Cardiac fibroblast (primary cell): Measurements from ENCODE around the gene ID4.

Source experiments
- DNase-seq, 2 donors: peaks; one replicate each; pipeline versions ENCODE4 v3.0.0 to v3.0.0-alpha.2; 2010; ENCODE audit warnings: low read depth in 2 of 2
- H3K4me3 ChIP-seq, 2 donors: replicated peaks in 1 of 2; 1 replicate in 1 of 2; 2 replicates in 1 of 2; pipeline ENCODE4 v1.5.1; 2011; ENCODE audit warnings: low read depth in 2 of 2, low read length in 2 of 2, mild to moderate bottlenecking in 2 of 2, moderate library complexity in 1 of 2
- TF ChIP-seq, protein P1 (sequence below): IDR thresholded peaks from one replicate; pipeline ENCODE4 v1.5.1; 2011; ENCODE audit warnings: low read depth, mild to moderate bottlenecking, low read length, inconsistent platforms

ID4 gene

DNA sequence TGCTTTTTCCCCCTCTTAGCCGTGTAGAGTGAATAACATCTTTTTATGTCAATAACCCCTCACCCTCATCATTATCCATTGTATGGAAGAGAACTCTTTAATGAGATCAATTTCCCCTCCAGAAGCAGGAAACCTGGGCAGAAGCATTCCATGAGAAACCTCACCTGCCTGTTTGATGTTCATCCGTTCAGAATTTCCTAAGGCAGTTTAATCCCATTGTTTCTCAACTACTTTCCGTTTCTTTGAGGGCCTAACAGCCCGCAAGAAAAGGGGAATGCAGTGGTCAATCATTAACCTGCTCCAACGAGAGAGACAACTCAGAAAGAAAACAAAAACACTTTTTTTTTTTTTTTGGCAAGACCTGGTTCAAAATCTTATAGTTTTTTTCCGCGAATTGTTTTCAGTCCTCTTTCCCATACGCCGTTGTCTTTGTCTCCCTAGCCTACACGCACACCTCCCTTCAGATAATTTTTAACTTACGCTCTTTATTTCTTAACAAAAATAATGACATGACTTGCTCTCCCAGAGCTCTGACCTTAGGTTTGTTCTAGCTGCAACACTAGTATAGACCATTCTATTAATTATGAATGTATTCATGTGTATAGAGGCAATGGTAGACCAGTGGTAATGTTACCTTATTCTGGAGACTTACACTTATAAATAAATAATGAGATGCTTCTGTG lies 25.6 kb upstream of the ID4 start:
- H3K4me3 ChIP-seq, result no peak overlapping the region
- TF ChIP-seq, protein P1, sequence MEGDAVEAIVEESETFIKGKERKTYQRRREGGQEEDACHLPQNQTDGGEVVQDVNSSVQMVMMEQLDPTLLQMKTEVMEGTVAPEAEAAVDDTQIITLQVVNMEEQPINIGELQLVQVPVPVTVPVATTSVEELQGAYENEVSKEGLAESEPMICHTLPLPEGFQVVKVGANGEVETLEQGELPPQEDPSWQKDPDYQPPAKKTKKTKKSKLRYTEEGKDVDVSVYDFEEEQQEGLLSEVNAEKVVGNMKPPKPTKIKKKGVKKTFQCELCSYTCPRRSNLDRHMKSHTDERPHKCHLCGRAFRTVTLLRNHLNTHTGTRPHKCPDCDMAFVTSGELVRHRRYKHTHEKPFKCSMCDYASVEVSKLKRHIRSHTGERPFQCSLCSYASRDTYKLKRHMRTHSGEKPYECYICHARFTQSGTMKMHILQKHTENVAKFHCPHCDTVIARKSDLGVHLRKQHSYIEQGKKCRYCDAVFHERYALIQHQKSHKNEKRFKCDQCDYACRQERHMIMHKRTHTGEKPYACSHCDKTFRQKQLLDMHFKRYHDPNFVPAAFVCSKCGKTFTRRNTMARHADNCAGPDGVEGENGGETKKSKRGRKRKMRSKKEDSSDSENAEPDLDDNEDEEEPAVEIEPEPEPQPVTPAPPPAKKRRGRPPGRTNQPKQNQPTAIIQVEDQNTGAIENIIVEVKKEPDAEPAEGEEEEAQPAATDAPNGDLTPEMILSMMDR, result no peak
- DNase-seq, result no peak

GRCh38 chr6:19812512-19813119 lies 24.6 kb upstream of the ID4 start:
- DNase-seq, result peak; percentile 70 to 86

DNA sequence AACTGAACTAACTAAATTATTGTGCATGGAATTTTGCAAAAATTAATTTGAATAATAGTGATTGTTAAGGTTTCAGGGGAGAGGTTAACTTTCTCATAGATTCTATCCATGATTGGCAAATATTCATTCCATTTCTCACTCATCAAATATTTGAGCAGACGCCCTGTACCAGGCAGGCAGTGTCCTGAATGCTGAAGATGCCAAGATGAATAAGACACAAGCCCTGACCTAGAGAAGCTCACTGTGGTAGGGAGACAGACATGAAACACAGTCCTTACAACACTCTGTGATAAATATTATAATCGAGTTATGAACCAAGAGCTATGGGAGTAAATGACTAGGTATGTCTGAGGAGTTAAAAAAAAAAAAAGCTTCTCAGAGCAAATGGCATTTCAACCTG lies 18.4 kb upstream of the ID4 start:
- H3K4me3 ChIP-seq, result no peak overlapping the region
- TF ChIP-seq, protein P1, result no peak
- no peak for DNase-seq

More at GRCh38 chr6:19812512-19813119, 24.6 kb upstream of the ID4 start:
- H3K4me3 ChIP-seq, result no peak overlapping the region
- TF ChIP-seq, protein P1, result peak; percentile 73

DNA sequence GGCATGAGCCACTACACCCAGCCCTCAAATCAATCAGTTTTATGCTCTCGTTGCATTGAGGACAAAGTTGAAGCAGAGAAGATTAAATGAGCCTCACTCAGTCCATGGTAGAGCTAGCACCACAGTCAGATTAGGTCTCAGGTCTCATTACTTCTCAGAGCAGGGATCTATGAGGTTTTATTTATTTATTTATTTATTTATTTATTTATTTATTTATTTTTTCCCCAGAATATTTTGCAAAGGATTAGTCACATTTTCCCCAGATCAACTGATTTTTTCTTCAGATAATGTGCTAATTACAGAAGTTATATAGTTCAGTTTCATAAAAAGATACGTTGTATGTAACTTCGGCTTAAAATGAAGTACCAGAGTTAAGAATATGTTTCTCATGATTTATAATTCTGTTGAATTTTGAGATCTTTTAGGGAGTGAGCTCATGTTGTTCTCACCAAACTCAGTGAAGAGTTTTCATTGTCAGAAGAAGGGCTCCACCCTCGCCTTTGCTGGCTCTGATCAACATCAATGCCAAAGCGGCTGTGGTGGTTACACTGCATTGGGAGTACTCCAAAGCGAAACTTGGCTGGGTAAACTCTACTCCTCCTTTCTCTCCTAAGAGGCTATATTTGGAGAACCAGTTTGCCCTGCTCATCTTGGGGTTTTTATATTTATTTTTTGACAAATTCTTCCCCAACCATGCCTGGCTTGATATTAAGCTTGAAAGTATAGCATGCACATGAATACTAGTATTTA lies 12.9 kb upstream of the ID4 start:
- TF ChIP-seq, protein P1, result no peak
- H3K4me3 ChIP-seq, result no peak overlapping the region
- DNase-seq, result no peak

- no peak for DNase-seq
- TF ChIP-seq, protein P1, result no peak
- H3K4me3 ChIP-seq, result no peak overlapping the region
Observed at GRCh38 chr6:19827247-19827646, 9.9 kb upstream of the ID4 start.

- DNase-seq, result no peak
- TF ChIP-seq, protein P1, result no peak
- H3K4me3 ChIP-seq, result no peak overlapping the region
Observed at GRCh38 chr6:19827903-19828302, 9.3 kb upstream of the ID4 start.
